ENCODE measurements around the gene ONECUT3. TPM values are rescaled to one million over a fixed set of nuclear protein-coding genes. Genes with fewer than 3 reads are reported as not detected.

The ONECUT3 gene
- polyA plus RNA-seq, 1 donor (not counting 4 experiments of a cell fraction or from before 2014, with no cell fraction given): 0.01 TPM

- no peak for FAIRE-seq
- dilution Hi-C loops (cut with MboI; ENCODE audit: extremely low pct_ligation_motif_present, low sequenced_read_pairs): no loop called here
Measured at GRCh38 chr19:1739960-1740629, 13.2 kb upstream of the ONECUT3 start.

DNA sequence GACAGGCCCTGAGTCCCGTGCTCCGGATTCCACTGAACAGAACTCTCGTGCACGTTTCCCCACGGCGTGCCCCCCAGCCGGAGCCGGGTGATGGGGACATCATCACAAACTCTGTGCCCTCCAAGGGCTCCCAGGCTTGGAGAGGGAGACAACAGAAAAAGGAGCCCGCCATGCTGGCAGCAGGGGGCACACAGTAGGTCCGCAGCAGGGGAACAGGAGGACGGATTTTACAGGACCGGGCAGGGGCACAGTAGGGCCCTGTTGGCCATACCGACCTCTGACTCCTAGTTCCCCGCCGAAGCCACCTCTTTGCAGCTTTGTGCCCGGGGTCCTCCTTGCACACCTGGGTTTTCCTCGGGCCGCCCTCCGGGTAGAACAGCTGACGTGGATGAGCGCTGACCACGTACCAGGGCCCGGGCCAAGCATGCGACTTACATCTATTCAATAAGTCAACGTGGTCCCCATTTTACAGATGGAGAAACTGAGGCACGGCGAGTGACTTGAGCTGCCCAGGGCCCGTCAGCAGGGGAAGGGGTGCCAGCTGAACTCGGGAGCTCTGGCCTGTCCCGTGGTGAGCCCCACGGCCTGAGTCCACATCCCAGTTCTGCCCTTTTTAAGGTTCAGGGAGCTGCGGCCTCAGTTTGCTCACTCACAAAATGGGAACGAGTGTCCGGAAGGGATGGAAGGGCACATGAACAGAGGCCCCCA, 10.2 kb upstream of the ONECUT3 start:
- H3K36me3 ChIP-seq (ENCODE audit: control insufficient read depth in 2 of 2, extremely low read depth in 1 of 2, insufficient read depth in 2 of 2, low read length in 2 of 2): no peaks in the 10 kb centered on the region
- no peak overlapping the region for H2AFZ ChIP-seq (ENCODE audit: control insufficient read depth, low read length)
- H3K9ac ChIP-seq (ENCODE audit: control insufficient read depth, extremely low read depth, insufficient read depth, low read length): no peak overlapping the region
- FAIRE-seq: no peak
- DNase-seq (ENCODE audit: low read depth, low spot score): no peak
- no peak for TF ChIP-seq EZH2 (IDR thresholded peaks at IDR 0.05; ENCODE audit: low read length)
- TF ChIP-seq, protein P1, sequence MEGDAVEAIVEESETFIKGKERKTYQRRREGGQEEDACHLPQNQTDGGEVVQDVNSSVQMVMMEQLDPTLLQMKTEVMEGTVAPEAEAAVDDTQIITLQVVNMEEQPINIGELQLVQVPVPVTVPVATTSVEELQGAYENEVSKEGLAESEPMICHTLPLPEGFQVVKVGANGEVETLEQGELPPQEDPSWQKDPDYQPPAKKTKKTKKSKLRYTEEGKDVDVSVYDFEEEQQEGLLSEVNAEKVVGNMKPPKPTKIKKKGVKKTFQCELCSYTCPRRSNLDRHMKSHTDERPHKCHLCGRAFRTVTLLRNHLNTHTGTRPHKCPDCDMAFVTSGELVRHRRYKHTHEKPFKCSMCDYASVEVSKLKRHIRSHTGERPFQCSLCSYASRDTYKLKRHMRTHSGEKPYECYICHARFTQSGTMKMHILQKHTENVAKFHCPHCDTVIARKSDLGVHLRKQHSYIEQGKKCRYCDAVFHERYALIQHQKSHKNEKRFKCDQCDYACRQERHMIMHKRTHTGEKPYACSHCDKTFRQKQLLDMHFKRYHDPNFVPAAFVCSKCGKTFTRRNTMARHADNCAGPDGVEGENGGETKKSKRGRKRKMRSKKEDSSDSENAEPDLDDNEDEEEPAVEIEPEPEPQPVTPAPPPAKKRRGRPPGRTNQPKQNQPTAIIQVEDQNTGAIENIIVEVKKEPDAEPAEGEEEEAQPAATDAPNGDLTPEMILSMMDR (optimal IDR thresholded peaks at IDR 0.05 in 1 of 3, IDR thresholded peaks at IDR 0.05 in 1 of 3, conservative IDR thresholded peaks at IDR 0.05 in 1 of 3; ENCODE audit: extremely low read depth in 1 of 3, insufficient read depth in 2 of 3, low read length in 3 of 3): no peak
- peaks cover under 1% of the 10 kb centered on the region for H3K27me3 ChIP-seq (ENCODE audit: control insufficient read depth, extremely low read depth, insufficient read depth, low read length)
- no peak overlapping the region for H3K27ac ChIP-seq (ENCODE audit: control insufficient read depth, insufficient read depth, low read length)
- no peaks in the 10 kb centered on the region for H3K9me1 ChIP-seq (ENCODE audit: control insufficient read depth, extremely low read depth, insufficient read depth, low read length)
- H3K9me3 ChIP-seq (ENCODE audit: control insufficient read depth, low read depth, low read length): no peaks in the 10 kb centered on the region
- dilution Hi-C loops (cut with MboI; ENCODE audit: extremely low pct_ligation_motif_present, low sequenced_read_pairs): no loop called here
- H4K20me1 ChIP-seq (ENCODE audit: control insufficient read depth, extremely low read depth, insufficient read depth, low read length): no peaks in the 10 kb centered on the region
- no peaks in the 10 kb centered on the region for H3K79me2 ChIP-seq (ENCODE audit: control insufficient read depth, insufficient read depth, low read length)
- no peak overlapping the region for H3K4me3 ChIP-seq (ENCODE audit: control insufficient read depth in 2 of 3, extremely low read depth in 1 of 3, insufficient read depth in 2 of 3, low read depth in 1 of 3, low read length in 3 of 3)
- H3K4me2 ChIP-seq (ENCODE audit: control insufficient read depth, extremely low read depth, insufficient read depth, low read depth, low read length): no peak overlapping the region
- H3K4me1 ChIP-seq (ENCODE audit: control insufficient read depth, extremely low read depth, insufficient read depth, low read length): peaks cover 21% of the 10 kb centered on the region

More at GRCh38 chr19:1739960-1740629, 13.2 kb upstream of the ONECUT3 start:
- no peak for TF ChIP-seq EZH2 (IDR thresholded peaks at IDR 0.05; ENCODE audit: low read length)
- TF ChIP-seq, protein P1 (optimal IDR thresholded peaks at IDR 0.05 in 1 of 3, IDR thresholded peaks at IDR 0.05 in 1 of 3, conservative IDR thresholded peaks at IDR 0.05 in 1 of 3; ENCODE audit: extremely low read depth in 1 of 3, insufficient read depth in 2 of 3, low read length in 3 of 3): no peak
- Histone ChIP-seq H3K4me2 (ENCODE audit: control insufficient read depth, extremely low read depth, insufficient read depth, low read depth, low read length) (no peak overlapping the region), H3K4me3 (ENCODE audit: control insufficient read depth in 2 of 3, extremely low read depth in 1 of 3, insufficient read depth in 2 of 3, low read depth in 1 of 3, low read length in 3 of 3) (no peak overlapping the region), H3K27ac (ENCODE audit: control insufficient read depth, insufficient read depth, low read length) (no peak overlapping the region), H2AFZ (ENCODE audit: control insufficient read depth, low read length) (no peak overlapping the region), H4K20me1 (ENCODE audit: control insufficient read depth, extremely low read depth, insufficient read depth, low read length) (no peaks in the 10 kb centered on the region), H3K9ac (ENCODE audit: control insufficient read depth, extremely low read depth, insufficient read depth, low read length) (no peak overlapping the region), H3K27me3 (ENCODE audit: control insufficient read depth, extremely low read depth, insufficient read depth, low read length) (peaks cover 15% of the 10 kb centered on the region), H3K36me3 (ENCODE audit: control insufficient read depth in 2 of 2, extremely low read depth in 1 of 2, insufficient read depth in 2 of 2, low read length in 2 of 2) (no peaks in the 10 kb centered on the region), H3K9me1 (ENCODE audit: control insufficient read depth, extremely low read depth, insufficient read depth, low read length) (no peaks in the 10 kb centered on the region), H3K4me1 (ENCODE audit: control insufficient read depth, extremely low read depth, insufficient read depth, low read length) (peaks cover 1% of the 10 kb centered on the region), H3K9me3 (ENCODE audit: control insufficient read depth, low read depth, low read length) (no peaks in the 10 kb centered on the region), H3K79me2 (ENCODE audit: control insufficient read depth, insufficient read depth, low read length) (no peaks in the 10 kb centered on the region)
- no peak for DNase-seq (ENCODE audit: low read depth, low spot score)

Measured in keratinocyte (primary cell).